Measurements from ENCODE around the gene CCR9.

CCR9 gene

GRCh38 chr3:45872569-45872968 is 13.8 kb upstream of the CCR9 start:
- no peak for TF ChIP-seq CTCF (IDR thresholded peaks at IDR 0.05; ENCODE audit: low read depth, low read length, missing control alignments)
- H3K4me3 ChIP-seq (replicated peaks; ENCODE audit: low read depth, low read length), result no peak overlapping the region
- DNase-seq (ENCODE audit: extremely low read depth, low read depth), result no peak

GRCh38 chr3:45873036-45873435 is 13.3 kb upstream of the CCR9 start:
- no peak for DNase-seq (ENCODE audit: extremely low read depth, low read depth)
- no peak overlapping the region for H3K4me3 ChIP-seq (replicated peaks; ENCODE audit: low read depth, low read length)
- TF ChIP-seq CTCF (IDR thresholded peaks at IDR 0.05; ENCODE audit: low read depth, low read length, missing control alignments), result no peak

- H3K4me3 ChIP-seq (replicated peaks; ENCODE audit: low read depth, low read length), result no peak overlapping the region
- DNase-seq (ENCODE audit: extremely low read depth, low read depth), result no peak
- no peak for TF ChIP-seq CTCF (IDR thresholded peaks at IDR 0.05; ENCODE audit: low read depth, low read length, missing control alignments)
Observed at GRCh38 chr3:45873638-45874037, 12.7 kb upstream of the CCR9 start.

GRCh38 chr3:45874677-45875346 is 11.5 kb upstream of the CCR9 start:
- no peak overlapping the region for H3K4me3 ChIP-seq (replicated peaks; ENCODE audit: low read depth, low read length)
- TF ChIP-seq CTCF (IDR thresholded peaks at IDR 0.05; ENCODE audit: low read depth, low read length, missing control alignments), result no peak
- no peak for DNase-seq (ENCODE audit: extremely low read depth, low read depth)

GRCh38 chr3:45878124-45878523 is 8.2 kb upstream of the CCR9 start:
- no peak for DNase-seq (ENCODE audit: extremely low read depth, low read depth)
- H3K4me3 ChIP-seq (replicated peaks; ENCODE audit: low read depth, low read length), result no peak overlapping the region
- no peak for TF ChIP-seq CTCF (IDR thresholded peaks at IDR 0.05; ENCODE audit: low read depth, low read length, missing control alignments)

- TF ChIP-seq CTCF (IDR thresholded peaks at IDR 0.05; ENCODE audit: low read depth, low read length, missing control alignments), result no peak
- no peak overlapping the region for H3K4me3 ChIP-seq (replicated peaks; ENCODE audit: low read depth, low read length)
- no peak for DNase-seq (ENCODE audit: extremely low read depth, low read depth)
Observed at GRCh38 chr3:45880725-45881077, 5.6 kb upstream of the CCR9 start.

Measured in HFF-Myc (cell line).